Measurements from ENCODE around the gene CHL1. TPM values are rescaled to one million over a fixed set of nuclear protein-coding genes. Genes with fewer than 3 reads are reported as not detected.
A peak's percentile ranks its signal among the peaks of the same experiment; 100 is the strongest.

Gene CHL1
- polyA plus RNA-seq, 3 donors = 11.9 to 20.4 (median 13.1) TPM

DNA sequence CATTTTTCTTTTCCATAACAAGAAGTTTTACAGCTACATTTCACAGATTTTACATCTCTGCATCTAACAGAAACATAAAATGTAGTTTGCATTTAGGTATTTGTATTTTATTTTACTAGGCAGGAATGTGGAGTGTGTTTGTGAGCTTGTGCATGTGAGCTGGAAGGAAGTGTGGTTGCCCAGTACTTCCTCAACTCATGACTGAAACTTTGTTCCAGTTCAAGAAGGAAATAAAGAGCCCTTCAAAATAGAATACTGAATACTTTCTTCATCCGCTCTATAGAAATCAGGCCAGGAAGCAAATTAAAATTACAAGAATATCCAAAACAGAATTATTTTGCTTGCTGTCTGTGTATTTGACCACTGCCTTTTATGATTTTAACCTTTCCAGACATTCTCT lies 81.3 kb downstream of the CHL1 start:
- no peak for DNase-seq (ENCODE audit: low read depth in 3 of 3, low spot score in 2 of 3)

- no peak for DNase-seq (ENCODE audit: low read depth in 3 of 3, low spot score in 2 of 3)
Measured at GRCh38 chr3:278300-279064, 81.9 kb downstream of the CHL1 start.

DNA sequence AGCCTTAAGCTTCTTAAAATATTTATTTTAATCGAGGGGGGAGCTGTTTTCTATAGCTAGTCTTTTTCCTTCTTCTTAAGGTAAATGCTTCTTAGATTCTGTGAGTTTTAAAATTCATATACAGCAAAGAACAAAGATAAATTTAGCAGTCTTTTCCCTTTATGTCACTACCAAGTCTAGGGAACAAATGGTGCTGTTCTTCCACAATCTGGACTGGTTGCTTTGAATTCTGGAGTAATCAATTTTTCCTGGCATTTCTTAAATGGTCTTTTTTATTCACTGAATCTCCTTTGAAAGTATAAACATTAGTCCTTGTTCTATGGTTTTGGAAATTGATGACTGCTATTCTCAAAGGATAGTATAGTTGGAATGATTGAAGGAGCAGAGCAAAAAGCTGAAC lies 82.8 kb downstream of the CHL1 start:
- no peak for DNase-seq (ENCODE audit: low read depth in 3 of 3, low spot score in 2 of 3)

GRCh38 chr3:280681-281080 lies 84.1 kb downstream of the CHL1 start:
- peak in 1 of 3 donors; percentile 7 for DNase-seq (ENCODE audit: low read depth in 3 of 3, low spot score in 2 of 3)

- no peak for DNase-seq (ENCODE audit: low read depth in 3 of 3, low spot score in 2 of 3)
Measured at GRCh38 chr3:284322-284721, 87.8 kb downstream of the CHL1 start.

DNA sequence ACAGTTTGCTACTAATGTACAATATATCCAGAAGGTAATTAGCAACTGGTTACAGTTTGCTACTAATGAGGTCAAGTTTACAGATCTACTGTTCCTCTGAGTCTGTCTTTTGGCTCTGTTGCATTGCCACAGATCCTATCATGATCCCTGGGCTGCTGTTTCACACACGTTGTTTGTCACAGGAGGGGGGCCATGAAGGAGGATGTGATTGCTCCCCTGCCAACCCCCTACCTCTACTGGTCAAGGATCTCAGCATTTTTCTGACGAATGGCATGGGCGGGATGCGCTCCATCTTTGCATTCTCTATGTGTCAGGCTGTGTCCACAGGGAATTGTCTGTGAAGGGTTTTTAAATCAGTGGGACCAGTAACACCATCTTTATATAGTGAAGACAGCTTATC lies 91.9 kb downstream of the CHL1 start:
- DNase-seq (ENCODE audit: low read depth in 3 of 3, low spot score in 2 of 3) = no peak

DNA sequence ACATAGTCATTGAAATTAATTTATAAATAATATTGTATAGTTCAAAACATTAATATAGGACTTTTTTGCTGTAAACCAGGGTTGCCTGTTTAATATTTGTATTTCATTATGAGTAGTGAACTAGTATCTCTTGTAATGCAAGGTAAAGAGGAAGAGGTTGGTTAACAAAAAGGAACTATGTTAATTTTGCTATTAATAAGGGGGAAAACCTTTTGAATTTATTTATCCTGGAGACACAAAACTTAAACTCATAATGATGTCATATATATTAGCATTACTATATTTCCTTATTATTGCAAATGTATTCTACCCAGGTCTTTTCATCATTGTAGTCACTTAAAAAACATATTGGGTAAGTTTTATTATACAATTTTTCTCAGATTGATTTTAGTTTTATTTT lies 94.5 kb downstream of the CHL1 start:
- no peak for DNase-seq (ENCODE audit: low read depth in 3 of 3, low spot score in 2 of 3)

- DNase-seq (ENCODE audit: low read depth in 3 of 3, low spot score in 2 of 3) = no peak
Measured at GRCh38 chr3:291646-292436, 95.3 kb downstream of the CHL1 start.

DNA sequence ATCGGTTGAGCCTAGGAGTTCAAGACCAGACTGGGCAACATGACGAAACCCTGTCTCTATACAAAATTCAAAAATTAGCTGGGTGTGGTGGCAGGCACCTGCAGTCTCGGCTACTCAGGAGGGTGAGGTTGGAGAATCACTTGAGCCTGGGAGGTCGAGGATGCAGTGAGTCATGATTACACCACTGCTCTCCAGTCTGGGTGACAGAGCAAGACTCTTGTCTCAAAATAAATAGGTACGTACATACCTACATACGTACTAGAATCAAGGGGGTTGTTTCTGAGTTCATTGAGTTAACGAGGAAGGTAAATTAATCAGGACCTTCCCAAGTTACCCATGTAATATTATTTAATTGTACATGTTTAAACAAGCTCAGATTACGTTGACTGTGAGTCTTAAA lies 97.5 kb downstream of the CHL1 start:
- no peak for DNase-seq (ENCODE audit: low read depth in 3 of 3, low spot score in 2 of 3)

- DNase-seq (ENCODE audit: low read depth in 3 of 3, low spot score in 2 of 3) = no peak
Measured at GRCh38 chr3:294581-294980, 98.0 kb downstream of the CHL1 start.

DNA sequence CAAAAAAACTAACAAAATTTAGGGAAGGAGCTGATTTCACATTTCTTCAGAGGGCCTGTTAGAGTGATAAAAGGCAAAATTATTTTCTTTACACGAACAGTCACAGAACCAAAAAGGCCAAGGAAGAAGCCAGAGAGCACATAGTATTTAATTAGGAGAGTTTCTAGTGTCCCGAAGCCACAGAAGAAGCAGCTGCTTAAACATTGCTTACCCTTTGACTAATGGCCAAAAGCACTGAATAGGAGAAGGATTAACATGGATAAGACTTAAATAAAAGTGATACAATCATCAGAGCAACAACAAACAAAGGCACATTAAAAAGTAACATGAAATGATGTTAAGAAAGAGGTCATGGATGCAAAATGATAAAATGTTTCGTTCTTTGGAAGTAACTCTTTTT lies 98.6 kb downstream of the CHL1 start:
- no peak for DNase-seq (ENCODE audit: low read depth in 3 of 3, low spot score in 2 of 3)

DNA sequence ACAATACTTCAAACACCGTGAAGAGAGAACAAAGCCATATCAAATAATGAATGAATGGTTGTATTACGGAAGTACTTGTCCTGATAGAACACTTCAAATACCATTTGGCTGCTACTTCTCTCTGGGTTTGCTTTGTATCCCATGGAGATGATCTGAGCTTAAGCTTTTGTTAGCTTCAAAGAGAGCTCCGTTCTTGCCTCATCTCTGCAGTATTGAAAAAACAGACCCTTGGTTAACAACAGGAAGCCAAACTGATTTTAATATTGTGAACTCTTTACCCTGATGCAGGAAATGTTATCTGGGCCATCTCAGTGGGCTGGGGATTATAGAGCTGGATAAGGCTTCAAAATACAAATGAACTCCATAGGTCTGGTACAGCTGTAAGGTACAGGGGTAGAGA lies 101.0 kb downstream of the CHL1 start:
- DNase-seq (ENCODE audit: low read depth in 3 of 3, low spot score in 2 of 3) = no peak

GRCh38 chr3:299590-300301 lies 103.2 kb downstream of the CHL1 start:
- DNase-seq (ENCODE audit: low read depth in 3 of 3, low spot score in 2 of 3) = no peak

- no peak for DNase-seq (ENCODE audit: low read depth in 3 of 3, low spot score in 2 of 3)
Measured at GRCh38 chr3:307182-307581, 110.6 kb downstream of the CHL1 start.

- DNase-seq (ENCODE audit: low read depth in 3 of 3, low spot score in 2 of 3) = no peak
Measured at GRCh38 chr3:308597-309321, 112.2 kb downstream of the CHL1 start.

DNA sequence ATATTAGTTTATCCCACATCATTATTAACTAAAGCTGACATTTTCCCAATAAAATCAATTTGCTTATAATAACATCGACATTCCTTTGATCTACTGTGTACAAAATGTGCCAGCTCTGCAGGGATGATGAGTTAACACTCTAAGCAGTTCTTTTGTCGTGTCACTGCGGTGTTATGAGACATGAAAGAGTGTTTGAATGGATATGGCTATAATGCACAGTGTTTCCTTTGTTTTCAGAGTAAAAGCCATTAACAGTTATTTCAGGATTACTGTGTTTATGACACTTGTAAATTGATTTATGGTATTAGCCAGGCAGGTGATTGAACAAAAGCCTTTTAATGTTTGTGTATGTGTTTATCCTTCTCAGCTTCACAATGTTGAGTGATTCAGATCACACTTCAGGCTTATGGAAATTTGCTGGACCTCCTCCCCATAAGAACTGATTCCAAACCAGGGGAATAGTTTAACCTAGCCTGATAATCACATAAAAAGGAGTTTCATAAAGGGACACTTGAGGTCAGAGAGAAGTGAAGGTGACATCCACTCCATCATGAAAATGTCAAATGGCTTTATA lies 115.7 kb downstream of the CHL1 start:
- DNase-seq (ENCODE audit: low read depth in 3 of 3, low spot score in 2 of 3) = no peak

- no peak for DNase-seq (ENCODE audit: low read depth in 3 of 3, low spot score in 2 of 3)
Measured at GRCh38 chr3:312911-313310, 116.3 kb downstream of the CHL1 start.

- no peak for DNase-seq (ENCODE audit: low read depth in 3 of 3, low spot score in 2 of 3)
Measured at GRCh38 chr3:317012-317411, 120.4 kb downstream of the CHL1 start.

DNA sequence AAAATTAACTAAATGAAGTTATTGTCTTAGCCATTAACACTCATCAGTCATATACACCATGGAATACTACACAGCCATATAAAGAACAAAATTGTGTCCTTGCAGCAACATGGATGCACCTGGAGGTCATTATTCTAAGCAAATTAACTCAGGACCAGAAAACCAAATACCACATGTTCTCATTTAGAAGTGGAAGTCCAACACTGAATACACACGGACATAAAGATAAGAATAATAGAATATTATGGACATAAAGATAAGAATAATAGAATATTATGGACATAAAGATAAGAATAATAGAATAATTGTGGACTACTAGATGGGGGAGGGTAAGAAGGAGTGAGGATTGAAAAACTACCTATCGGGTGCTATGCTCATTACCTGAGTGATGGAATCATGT lies 122.3 kb downstream of the CHL1 start:
- no peak for DNase-seq (ENCODE audit: low read depth in 3 of 3, low spot score in 2 of 3)

GRCh38 chr3:324423-324822 lies 127.9 kb downstream of the CHL1 start:
- DNase-seq (ENCODE audit: low read depth in 3 of 3, low spot score in 2 of 3) = no peak

GRCh38 chr3:325495-325894 lies 128.9 kb downstream of the CHL1 start:
- DNase-seq (ENCODE audit: low read depth in 3 of 3, low spot score in 2 of 3) = no peak

Data from right renal cortex interstitium (tissue), 3 donors.